Stimulated activated CD8-positive, alpha-beta memory T cell treated with anti-CD3 and anti-CD28 coated beads, Interleukin-12 subunit alpha, Interleukin-12 subunit beta, amount 100 ng/mL, for 4 hours (primary cell): ENCODE data around the gene PRSS56.

Experiments
- DNase-seq: peaks from one replicate; pipeline ENCODE4 v3.0.0-alpha.2; 2020; ENCODE audit warnings: low read depth

The PRSS56 gene

DNA sequence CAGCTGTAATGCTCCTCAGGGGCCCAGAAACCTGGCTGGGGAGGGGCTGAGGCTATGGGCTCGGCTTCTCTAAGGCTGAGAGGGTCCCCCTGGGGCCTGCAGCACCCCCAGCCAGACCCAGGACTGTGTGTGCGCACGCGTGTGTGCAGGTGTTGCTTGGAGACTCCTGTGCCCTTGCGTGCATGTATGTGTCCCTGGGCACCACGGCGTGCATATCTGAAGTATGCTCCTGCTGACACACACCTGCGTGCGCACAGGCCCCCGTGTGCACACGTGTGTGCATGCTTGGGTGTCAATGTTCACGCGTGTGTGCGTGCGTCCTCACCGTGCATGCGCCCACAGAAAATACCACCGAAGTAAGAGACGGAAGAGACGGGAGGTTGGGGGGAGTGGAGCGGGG, 17.7 kb upstream of the PRSS56 start:
- no peak for DNase-seq

GRCh38 chr2:232502911-232503808, 17.0 kb upstream of the PRSS56 start:
- DNase-seq: peak; percentile 42

GRCh38 chr2:232503809-232504323, 16.3 kb upstream of the PRSS56 start:
- no peak for DNase-seq

DNA sequence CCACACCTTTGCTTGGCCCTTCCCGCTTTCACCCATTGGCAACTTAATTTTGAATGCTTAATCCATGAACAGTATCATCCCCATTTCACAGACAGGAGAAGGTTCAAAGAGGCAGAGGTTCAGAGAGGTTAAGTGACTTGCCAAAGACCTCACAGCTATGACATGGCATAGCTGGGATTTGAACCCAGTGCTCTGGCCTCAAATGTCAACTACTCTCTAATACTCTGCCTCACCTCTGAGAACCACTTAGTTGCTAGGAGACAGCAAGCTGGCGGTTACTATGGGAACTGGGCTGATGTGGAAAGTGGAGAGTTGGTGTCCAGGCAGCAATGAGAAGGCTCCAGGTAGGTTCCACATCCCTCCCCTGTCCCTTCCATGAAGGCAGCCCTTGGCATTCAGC, 15.8 kb upstream of the PRSS56 start:
- DNase-seq: no peak

DNA sequence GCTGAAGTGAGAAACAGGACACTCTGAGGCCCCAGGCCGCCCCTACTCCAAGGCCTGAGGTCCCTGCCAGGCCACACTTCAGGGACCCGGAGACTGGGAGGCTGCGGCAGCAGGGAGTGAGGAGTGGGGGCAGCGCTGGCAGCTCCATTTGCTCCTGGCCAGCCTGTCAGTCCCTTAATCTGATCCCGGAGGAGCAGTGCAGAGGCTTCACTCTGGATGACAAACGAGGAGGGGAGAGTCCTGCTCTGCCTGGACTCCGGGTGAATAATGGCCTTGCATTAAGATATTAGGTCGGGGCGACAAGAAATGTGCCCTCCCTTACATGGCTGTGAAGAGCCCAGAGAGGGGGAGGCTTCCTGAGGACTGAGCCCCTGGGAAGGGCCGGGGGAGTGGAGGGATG, 14.3 kb upstream of the PRSS56 start:
- DNase-seq: no peak

- no peak for DNase-seq
Measured at GRCh38 chr2:232506709-232507108, 13.5 kb upstream of the PRSS56 start.

- no peak for DNase-seq
Measured at GRCh38 chr2:232508251-232508650, 11.9 kb upstream of the PRSS56 start.

- no peak for DNase-seq
Measured at GRCh38 chr2:232511336-232511890, 8.8 kb upstream of the PRSS56 start.

GRCh38 chr2:232512602-232513001, 7.6 kb upstream of the PRSS56 start:
- DNase-seq: no peak

DNA sequence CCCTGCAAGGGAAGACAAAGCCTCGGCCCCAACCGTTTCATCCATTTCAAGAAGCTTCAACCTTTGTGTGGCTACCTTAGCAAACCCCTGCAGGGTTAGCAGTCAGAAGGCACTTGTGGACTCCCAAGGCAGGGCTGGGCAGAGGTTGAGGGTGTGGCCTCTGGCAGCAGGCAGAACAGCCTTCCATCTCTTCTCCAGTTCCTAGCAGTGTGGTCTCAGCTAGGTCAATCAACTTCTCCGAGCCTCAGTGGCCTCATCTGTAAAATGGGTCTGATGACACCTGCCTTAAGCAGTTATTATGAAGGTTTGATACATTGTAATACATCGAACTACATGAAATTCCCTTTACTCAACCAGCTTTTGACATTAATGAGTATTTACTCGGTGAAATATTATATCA, 6.8 kb upstream of the PRSS56 start:
- no peak for DNase-seq

DNA sequence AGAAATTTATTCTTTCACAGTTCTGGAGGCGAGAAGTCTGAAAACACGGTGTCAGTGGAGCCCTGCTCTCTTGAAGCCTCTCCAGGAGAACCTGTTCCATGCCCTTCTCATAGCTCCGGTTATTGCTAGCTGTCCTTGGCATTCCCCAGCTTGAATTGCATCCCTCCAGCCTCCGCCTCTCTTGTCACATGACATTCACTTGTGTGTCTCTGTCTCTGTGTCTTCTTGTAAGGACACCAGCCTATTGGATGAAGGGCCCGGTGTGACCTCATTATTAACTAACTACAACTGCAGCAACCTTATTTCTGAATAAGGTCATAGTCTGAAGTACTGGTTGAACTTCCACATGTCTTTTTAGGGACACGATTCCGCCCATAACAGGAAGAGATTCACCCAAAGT, 4.5 kb upstream of the PRSS56 start:
- no peak for DNase-seq

- DNase-seq: no peak
Measured at GRCh38 chr2:232516551-232516950, 3.6 kb upstream of the PRSS56 start.

GRCh38 chr2:232518844-232519243, 1.3 kb upstream of the PRSS56 start:
- DNase-seq: no peak

GRCh38 chr2:232520489-232520888, 301 bp downstream of the PRSS56 start:
- DNase-seq: no peak

DNA sequence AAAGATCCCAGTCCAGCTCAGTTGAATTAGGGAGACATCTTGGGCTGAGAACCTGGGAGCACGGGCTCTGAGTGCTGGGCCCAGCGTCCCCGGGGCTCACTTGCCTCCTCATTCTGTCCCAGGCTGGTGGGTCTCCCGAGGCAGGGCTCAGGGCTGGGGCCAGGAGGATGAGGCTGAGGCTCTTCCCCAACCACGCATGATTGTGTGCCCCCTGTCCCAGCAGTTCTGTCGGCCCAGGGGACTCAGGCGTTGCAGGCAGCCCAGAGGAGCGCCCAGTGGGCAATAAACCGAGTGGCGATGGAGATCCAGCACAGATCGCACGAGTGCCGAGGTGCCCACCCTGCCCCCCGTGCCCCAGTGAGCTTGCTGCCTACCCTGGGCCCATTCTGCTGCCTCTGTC, 910 bp downstream of the PRSS56 start:
- DNase-seq: no peak

DNA sequence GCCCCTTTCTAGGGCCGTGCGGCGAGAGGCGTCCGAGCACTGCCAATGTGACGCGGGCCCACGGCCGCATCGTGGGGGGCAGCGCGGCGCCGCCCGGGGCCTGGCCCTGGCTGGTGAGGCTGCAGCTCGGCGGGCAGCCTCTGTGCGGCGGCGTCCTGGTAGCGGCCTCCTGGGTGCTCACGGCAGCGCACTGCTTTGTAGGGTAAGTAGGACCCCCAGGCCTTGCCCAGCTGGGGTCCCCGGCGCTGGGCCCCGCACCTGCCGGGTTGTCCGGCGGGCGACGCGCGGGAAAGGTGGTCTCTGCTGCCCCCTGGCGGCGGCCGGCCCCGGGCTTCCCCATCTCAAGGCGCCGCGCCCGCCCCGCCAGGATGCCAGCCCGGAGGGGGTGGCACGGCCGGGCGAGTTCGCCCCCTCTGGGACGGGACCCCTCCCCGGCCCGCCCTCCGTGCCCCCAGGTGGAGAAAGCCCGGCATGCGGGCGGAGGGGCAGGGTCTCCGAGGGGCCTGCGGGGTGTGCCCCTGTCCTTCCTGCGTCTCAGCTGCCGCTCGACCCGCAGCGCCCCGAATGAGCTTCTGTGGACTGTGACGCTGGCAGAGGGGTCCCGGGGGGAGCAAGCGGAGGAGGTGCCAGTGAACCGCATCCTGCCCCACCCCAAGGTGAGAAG, 1.9 kb downstream of the PRSS56 start:
- peak; percentile 45 for DNase-seq

- no peak for DNase-seq
Measured at GRCh38 chr2:232522623-232523401, 2.6 kb downstream of the PRSS56 start.

GRCh38 chr2:232523402-232523681, 3.2 kb downstream of the PRSS56 start:
- no peak for DNase-seq

GRCh38 chr2:232523682-232524597, 3.8 kb downstream of the PRSS56 start:
- no peak for DNase-seq

GRCh38 chr2:232524771-232525170, 4.6 kb downstream of the PRSS56 start:
- DNase-seq: no peak

- no peak for DNase-seq
Measured at GRCh38 chr2:232525199-232525598, 5.0 kb downstream of the PRSS56 start.
